ENCODE measurements around the gene SPDYC. TPM values are rescaled to one million over a fixed set of nuclear protein-coding genes. Genes with fewer than 3 reads are reported as not detected.

SPDYC gene
- polyA plus RNA-seq, 1 experiment: not detected

GRCh38 chr11:65128182-65129145 lies 41.6 kb upstream of the SPDYC start:
- CTCF ChIA-PET: interaction anchor here (1.1 kb wide), 1 partner anchor 16 kb away, joined by 4 read pairs; no protein-coding TSS in a partner anchor
- POLR2A ChIA-PET: no interaction called here
- Histone ChIP-seq H3K9me3 (ENCODE audit: control insufficient read depth, insufficient read depth, low read length) (no peaks in the 10 kb centered on the region; the same call in 1 of the 2 replicates), H3K27me3 (ENCODE audit: control insufficient read depth, insufficient read depth, low read length) (no peaks in the 10 kb centered on the region), H3K27ac (ENCODE audit: low read depth, low read length) (peak overlapping the region; percentile 21), H3K4me3 (ENCODE audit: low read depth, low read length) (no peak overlapping the region)
- DNase-seq (ENCODE audit: low read depth, low spot score): no peak
- TF ChIP-seq CTCF (IDR thresholded peaks at IDR 0.05; ENCODE audit: low read depth, low read length): no peak

GRCh38 chr11:65129649-65130441 lies 40.2 kb upstream of the SPDYC start:
- no peak overlapping the region for H3K4me3 ChIP-seq (ENCODE audit: low read depth, low read length)
- no peaks in the 10 kb centered on the region; the same call in 1 of the 2 replicates for H3K9me3 ChIP-seq (ENCODE audit: control insufficient read depth, insufficient read depth, low read length)
- TF ChIP-seq CTCF (IDR thresholded peaks at IDR 0.05; ENCODE audit: low read depth, low read length): no peak
- no peak for DNase-seq (ENCODE audit: low read depth, low spot score)
- ChIA-PET CTCF (interaction anchor here (1.1 to 2.1 kb wide), 2 partner anchors 13 to 17 kb away, joined by 4 to 5 read pairs; partner anchors contain the start of gene ZNHIT2), POLR2A (interaction anchor here (1.4 kb wide), 1 partner anchor 8 kb away, joined by 4 read pairs; the partner anchor contains the start of genes FAU and MRPL49)
- no peaks in the 10 kb centered on the region for H3K27me3 ChIP-seq (ENCODE audit: control insufficient read depth, insufficient read depth, low read length)
- no peak overlapping the region for H3K27ac ChIP-seq (ENCODE audit: low read depth, low read length)

- POLR2A ChIA-PET: interaction anchor here (1.4 kb wide), 1 partner anchor 9 kb away, joined by 4 read pairs; the partner anchor contains the start of genes FAU and MRPL49
- CTCF ChIA-PET: interaction anchor here (1.4 to 2.1 kb wide), 2 partner anchors 14 to 20 kb away, joined by 3 to 5 read pairs; partner anchors contain the start of gene ZNHIT2
- TF ChIP-seq CTCF (IDR thresholded peaks at IDR 0.05; ENCODE audit: low read depth, low read length): no peak
Measured at GRCh38 chr11:65130631-65131416, 39.2 kb upstream of the SPDYC start.

GRCh38 chr11:65131417-65131776 lies 38.6 kb upstream of the SPDYC start:
- H3K9me3 ChIP-seq (ENCODE audit: control insufficient read depth, insufficient read depth, low read length): no peaks in the 10 kb centered on the region; the same call in 1 of the 2 replicates
- no peak overlapping the region for H3K4me3 ChIP-seq (ENCODE audit: low read depth, low read length)
- CTCF ChIA-PET: interaction anchor here (1.4 to 2.1 kb wide), 2 partner anchors 14 to 21 kb away, joined by 3 to 5 read pairs; partner anchors contain the start of gene ZNHIT2
- H3K27me3 ChIP-seq (ENCODE audit: control insufficient read depth, insufficient read depth, low read length): no peaks in the 10 kb centered on the region
- no peak overlapping the region for H3K27ac ChIP-seq (ENCODE audit: low read depth, low read length)
- POLR2A ChIA-PET: interaction anchor here (1.4 kb wide), 1 partner anchor 9 kb away, joined by 4 read pairs; the partner anchor contains the start of genes FAU and MRPL49
- DNase-seq (ENCODE audit: low read depth, low spot score): no peak
- TF ChIP-seq CTCF (IDR thresholded peaks at IDR 0.05; ENCODE audit: low read depth, low read length): no peak

More at GRCh38 chr11:65130631-65131416, 39.2 kb upstream of the SPDYC start:
- H3K27me3 ChIP-seq (ENCODE audit: control insufficient read depth, insufficient read depth, low read length): no peaks in the 10 kb centered on the region
- H3K4me3 ChIP-seq (ENCODE audit: low read depth, low read length): no peak overlapping the region
- no peak overlapping the region for H3K27ac ChIP-seq (ENCODE audit: low read depth, low read length)
- no peak for DNase-seq (ENCODE audit: low read depth, low spot score)
- H3K9me3 ChIP-seq (ENCODE audit: control insufficient read depth, insufficient read depth, low read length): no peaks in the 10 kb centered on the region; the same call in 1 of the 2 replicates
